IMR-90 (cell line): ENCODE results near the gene MOB3B. TPM values are rescaled to one million over a fixed set of nuclear protein-coding genes. Genes with fewer than 3 reads are reported as not detected.

ENCODE experiments used
- ATAC-seq: fragments of 200-7000 bp; cut with Tn5 transposase; 2 replicates; pipeline ENCODE4 v1.9.1; 2020; ENCODE audit warnings: low read depth, mild to moderate bottlenecking, moderate library complexity
- BruUV-seq: library from RNA; stranded (reverse); fragments of 400-500 nt; replicated peaks from 2 replicates; lab custom pipeline; 2021; lab: Mats Ljungman, UMichigan
- CTCF ChIA-PET: fragments of 300-600 bp; formaldehyde crosslinking; extraction: SDS; loops from one replicate; lab custom pipeline; 2021; ENCODE audit warnings: antibody characterized with exemption; lab: Yijun Ruan, JAX
- POLR2A ChIA-PET: fragments of 300-600 bp; sonication (Branson Sonifier 250); formaldehyde crosslinking; loops from one replicate; lab custom pipeline; 2022; ENCODE audit warnings: antibody characterized with exemption; ENCODE audit not compliant: unreplicated experiment; lab: Charles Lee
- DNase-seq: peaks from one replicate; pipeline ENCODE4 v3.0.0; 2013
- H2AFZ ChIP-seq: replicated peaks from 2 replicates; pipeline ENCODE3; 2013; ENCODE audit warnings: low read length, mild to moderate bottlenecking; ENCODE audit not compliant: poor library complexity
- H2AK5ac ChIP-seq: 2 replicates; pipeline ENCODE4 v1.6.1; 2013; ENCODE audit warnings: low read depth, low read length, inconsistent platforms
- H2AK9ac ChIP-seq: replicated peaks from 2 replicates; pipeline ENCODE3; 2013; ENCODE audit warnings: mild to moderate bottlenecking, low read depth, low read length, moderate library complexity; ENCODE audit not compliant: poor library complexity
- H2BK120ac ChIP-seq: 2 replicates; pipeline ENCODE4 v1.6.1; 2013; ENCODE audit warnings: low read depth, low read length, inconsistent platforms
- H2BK15ac ChIP-seq: 3 replicates; pipeline ENCODE4 v1.6.1; 2013; ENCODE audit warnings: low read depth, low read length, inconsistent platforms
- H2BK20ac ChIP-seq: 2 replicates; pipeline ENCODE4 v1.6.1; 2013; ENCODE audit warnings: low read depth, mild to moderate bottlenecking, inconsistent platforms, low read length, moderate library complexity
- H2BK5ac ChIP-seq: 2 replicates; pipeline ENCODE4 v1.6.1; 2013; ENCODE audit warnings: mild to moderate bottlenecking, low read depth, low read length, inconsistent platforms; ENCODE audit not compliant: poor library complexity, severe bottlenecking
- H3K14ac ChIP-seq: replicated peaks from 2 replicates; pipeline ENCODE4 v1.6.1; 2013; ENCODE audit warnings: low read depth, low read length, inconsistent platforms
- H3K18ac ChIP-seq: 2 replicates; pipeline ENCODE4 v1.6.1; 2013; ENCODE audit warnings: low read depth, low read length, control low read depth
- H3K23ac ChIP-seq: 2 replicates; pipeline ENCODE4 v1.6.1; 2013; ENCODE audit warnings: low read depth, low read length, inconsistent platforms
- H3K27ac ChIP-seq: 2 replicates; pipeline ENCODE4 v1.5.1; 2013; ENCODE audit warnings: mild to moderate bottlenecking, control low read depth, low read length; ENCODE audit not compliant: insufficient read depth
- H3K27me3 ChIP-seq: 2 replicates; pipeline ENCODE4 v1.6.1; 2013; ENCODE audit warnings: low read length; ENCODE audit not compliant: control insufficient read depth, insufficient read depth
- H3K36me3 ChIP-seq: 2 replicates; pipeline ENCODE4 v1.6.1; 2013; ENCODE audit warnings: low read length, mixed read lengths; ENCODE audit not compliant: control insufficient read depth, insufficient read depth
- H3K4ac ChIP-seq: 2 replicates; pipeline ENCODE4 v1.6.1; 2013; ENCODE audit warnings: low read depth, low read length, inconsistent platforms
- H3K4me1 ChIP-seq: 2 replicates; pipeline ENCODE4 v1.6.1; 2013; ENCODE audit warnings: low read length, mixed read lengths; ENCODE audit not compliant: control insufficient read depth, insufficient read depth
- H3K4me2 ChIP-seq: 2 replicates; pipeline ENCODE4 v1.6.1; 2013; ENCODE audit warnings: low read depth, mild to moderate bottlenecking, control low read depth, low read length, moderate library complexity
- H3K4me3 ChIP-seq: 2 replicates; pipeline ENCODE4 v1.5.1; 2013; ENCODE audit warnings: low read depth, mild to moderate bottlenecking, control low read depth, low read length, moderate library complexity; ENCODE audit not compliant: insufficient read depth
- H3K56ac ChIP-seq: 2 replicates; pipeline ENCODE4 v1.6.1; 2013; ENCODE audit warnings: low read length, inconsistent platforms; ENCODE audit not compliant: insufficient read depth; ENCODE audit errors: extremely low read depth
- H3K79me1 ChIP-seq, 2 experiments: 2 replicates each; pipeline ENCODE4 v1.6.1; 2013; ENCODE audit warnings: low read length in 2 of 2, inconsistent platforms in 1 of 2, low read depth in 1 of 2
- H3K9ac ChIP-seq: 2 replicates; pipeline ENCODE4 v1.6.1; 2013; ENCODE audit warnings: low read depth, low read length, control low read depth
- H3K9me1 ChIP-seq: 2 replicates; pipeline ENCODE4 v1.6.1; 2013; ENCODE audit warnings: low read length, inconsistent platforms; ENCODE audit not compliant: insufficient read depth
- H3K9me3 ChIP-seq: 2 replicates; pipeline ENCODE4 v1.6.1; 2013; ENCODE audit warnings: low read length; ENCODE audit not compliant: control insufficient read depth, insufficient read depth
- H4K20me1 ChIP-seq: 2 replicates; pipeline ENCODE4 v1.6.1; 2013; ENCODE audit warnings: low read length, inconsistent platforms; ENCODE audit not compliant: insufficient read depth
- H4K5ac ChIP-seq: 2 replicates; pipeline ENCODE4 v1.6.1; 2013; ENCODE audit warnings: mild to moderate bottlenecking, low read depth, low read length, control low read depth
- H4K8ac ChIP-seq, 2 experiments: 2 replicates each; pipeline ENCODE4 v1.6.1; 2013; ENCODE audit warnings: low read depth in 2 of 2, low read length in 2 of 2, control low read depth in 1 of 2, inconsistent platforms in 1 of 2
- H4K91ac ChIP-seq: 2 replicates; pipeline ENCODE4 v1.6.1; 2013; ENCODE audit warnings: low read depth, low read length, inconsistent platforms; ENCODE audit not compliant: insufficient read depth
- BHLHE40 ChIP-seq: fragments of 150-350 bp; IDR thresholded peaks from 2 replicates; pipeline ENCODE4 v1.6.1; 2016; ENCODE audit warnings: mild to moderate bottlenecking, low read depth, low read length
- CEBPB ChIP-seq: IDR thresholded peaks from 2 replicates; pipeline ENCODE4 v1.6.1; 2012; ENCODE audit warnings: low read depth, low read length, improper control_type of control experiment
- CHD1 ChIP-seq: IDR thresholded peaks from 2 replicates; pipeline ENCODE4 v1.6.1; 2012; ENCODE audit warnings: low read depth, low read length, improper control_type of control experiment
- FOS ChIP-seq: fragments of 150-350 bp; IDR thresholded peaks from 2 replicates; pipeline ENCODE4 v1.6.1; 2016; ENCODE audit warnings: low read depth, low read length
- POLR2A ChIP-seq: IDR thresholded peaks from 2 replicates; pipeline ENCODE4 v1.6.1; 2012; ENCODE audit warnings: mild to moderate bottlenecking, low read depth, low read length
- SMC3 ChIP-seq: fragments of 150-350 bp; IDR thresholded peaks from 2 replicates; pipeline ENCODE4 v1.6.1; 2016; ENCODE audit warnings: low read depth, mild to moderate bottlenecking, antibody characterized with exemption, low read length, moderate library complexity
- WGBS, 2 experiments: methylation state at CpG; one replicate each; pipeline versions ENCODE4 v1.1.5 to v1.1.7; 2013; ENCODE audit warnings: missing lambda C conversion rate in 2 of 2; ENCODE audit not compliant: insufficient read length in 1 of 2; ENCODE audit errors: extremely low coverage in 2 of 2; 5-methylcytosine and 5-hydroxymethylcytosine counted together
- dilution Hi-C: fragments of 300-500 bp; cut with HindIII; formaldehyde crosslinking; loops from one replicate; pipeline ENCODE4 v1.14.3; 2018; ENCODE audit warnings: low sequenced_read_pairs; ENCODE audit not compliant: unreplicated experiment
- in situ Hi-C: fragments of 300-500 bp; cut with MboI; formaldehyde crosslinking; loops from 3 replicates; pipeline ENCODE4 v1.14.3; 2019; ENCODE audit warnings: low sequenced_read_pairs, inconsistent platforms, mixed read lengths
- intact Hi-C: fragments of 100-400 bp; cut with micrococcal nuclease; formaldehyde crosslinking; loops from 2 replicates; pipeline ENCODE4 v1.10.0; 2022
- polyA plus RNA-seq, 3 experiments: library from polyadenylated mRNA; depleted of rRNA; stranded (reverse); fragments of >200 nt; gene quantifications; 2 replicates each; pipeline ENCODE4 v1.2.3, GENCODE V29; 2012; ENCODE audit warnings: low replicate concordance in 1 of 3
- total RNA-seq: library from RNA; depleted of rRNA; stranded (reverse); fragments of >200 nt; gene quantifications from 2 replicates; pipeline ENCODE4 v1.2.3, GENCODE V29; 2012
- TF ChIP-seq, protein P1 (sequence below): fragments of 150-350 bp; IDR thresholded peaks from 2 replicates; pipeline ENCODE4 v1.6.1; 2016; ENCODE audit warnings: low read depth, mild to moderate bottlenecking, low read length, moderate library complexity, borderline replicate concordance

Gene MOB3B
- total and polyA plus RNA-seq, 2 of the 4 experiments (the other 2 are of a cell fraction) = under 0.01 to 0.02 TPM

DNA sequence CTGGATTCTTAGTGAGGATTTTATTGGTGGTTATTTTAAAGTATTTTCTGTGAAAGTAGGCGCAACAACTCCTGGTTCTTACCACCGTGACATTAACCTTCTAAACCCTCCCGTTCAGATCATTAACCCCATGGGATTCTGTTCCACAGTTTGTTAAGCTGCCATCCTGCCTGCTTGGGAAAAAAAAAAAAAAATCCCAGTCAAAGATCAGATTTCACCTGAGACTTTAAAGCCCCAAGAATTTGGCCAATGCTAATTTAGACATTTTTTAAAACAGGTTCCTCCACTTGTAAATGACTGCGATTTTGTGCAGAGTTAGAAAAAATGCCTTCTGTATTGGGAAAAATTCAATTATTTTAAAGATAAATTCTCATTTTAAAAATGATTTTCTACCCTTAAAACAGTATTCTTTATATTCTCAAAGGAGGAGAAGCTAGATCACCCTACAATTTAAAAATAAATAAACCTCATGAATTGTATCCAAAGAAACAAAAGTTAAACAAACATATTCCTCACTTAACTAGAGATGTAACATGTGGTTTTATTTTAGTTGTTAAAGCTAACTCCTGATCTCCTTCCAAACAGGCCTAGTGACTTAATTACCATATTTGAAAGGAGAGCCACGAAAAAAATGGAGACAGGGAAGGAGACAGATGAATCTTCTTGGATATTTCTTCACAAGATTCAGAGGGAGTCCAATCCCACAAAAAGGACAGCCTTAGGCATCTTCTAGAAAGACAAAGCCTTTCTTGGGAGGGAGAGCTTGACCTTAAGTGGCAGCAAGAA lies 98.7 kb downstream of the MOB3B start:
- no peaks in the 10 kb centered on the region for H4K20me1 ChIP-seq
- intact Hi-C loops = no loop called here
- H3K27me3 ChIP-seq = no peaks in the 10 kb centered on the region
- TF ChIP-seq POLR2A (no peak), CEBPB (no peak), FOS (no peak), BHLHE40 (no peak), SMC3 (no peak), CHD1 (no peak)
- TF ChIP-seq, protein P1, sequence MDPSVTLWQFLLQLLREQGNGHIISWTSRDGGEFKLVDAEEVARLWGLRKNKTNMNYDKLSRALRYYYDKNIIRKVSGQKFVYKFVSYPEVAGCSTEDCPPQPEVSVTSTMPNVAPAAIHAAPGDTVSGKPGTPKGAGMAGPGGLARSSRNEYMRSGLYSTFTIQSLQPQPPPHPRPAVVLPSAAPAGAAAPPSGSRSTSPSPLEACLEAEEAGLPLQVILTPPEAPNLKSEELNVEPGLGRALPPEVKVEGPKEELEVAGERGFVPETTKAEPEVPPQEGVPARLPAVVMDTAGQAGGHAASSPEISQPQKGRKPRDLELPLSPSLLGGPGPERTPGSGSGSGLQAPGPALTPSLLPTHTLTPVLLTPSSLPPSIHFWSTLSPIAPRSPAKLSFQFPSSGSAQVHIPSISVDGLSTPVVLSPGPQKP = no peak
- no peak overlapping the region for H3K27ac ChIP-seq
- H3K79me1 ChIP-seq = no peaks in the 10 kb centered on the region
- H3K9me1 ChIP-seq = no peaks in the 10 kb centered on the region
- in situ Hi-C loops = no loop called here
- H3K4me3 ChIP-seq = no peak overlapping the region
- no peaks in the 10 kb centered on the region for H3K9me3 ChIP-seq
- no TSS peak for BruUV-seq
- CTCF ChIA-PET = interaction anchor here (1.0 kb wide), 1 partner anchor 97 kb away, joined by 7 read pairs; no protein-coding TSS in a partner anchor
- WGBS, 2 experiments = no CpG with 5 or more reads among the region's 5 CpGs
- no peak overlapping the region for H3K4me2 ChIP-seq
- no peak overlapping the region for H2AFZ ChIP-seq
- H3K4me1 ChIP-seq = no peaks in the 10 kb centered on the region
- no peak overlapping the region for H3K9ac ChIP-seq
- H2BK20ac ChIP-seq = no peak overlapping the region
- dilution Hi-C loops = no loop called here
- no peaks in the 10 kb centered on the region for H3K36me3 ChIP-seq
- no peak overlapping the region for H2BK15ac ChIP-seq
- no peak overlapping the region for H3K18ac ChIP-seq
- no peak overlapping the region for H3K23ac ChIP-seq
- ATAC-seq (no peak), DNase-seq (no peak)
- H4K91ac ChIP-seq = no peak overlapping the region
- H2AK5ac ChIP-seq = no peak overlapping the region
- POLR2A ChIA-PET = no interaction called here
- H4K5ac ChIP-seq = no peak overlapping the region
- H2AK9ac ChIP-seq = no peak overlapping the region
- H3K4ac ChIP-seq = no peak overlapping the region
- H3K56ac ChIP-seq = no peak overlapping the region
- no peak overlapping the region for H2BK120ac ChIP-seq
- no peak overlapping the region for H4K8ac ChIP-seq
- H2BK5ac ChIP-seq = no peak overlapping the region
- H3K14ac ChIP-seq = no peak overlapping the region
